ENCODE measurements around the gene ST6GAL1.
"Not testable (repeated sequence)": the region's sequence is repeated elsewhere in the genome, so short reads cannot be mapped to it uniquely, and the experiment has no call there.

Gene ST6GAL1

DNA sequence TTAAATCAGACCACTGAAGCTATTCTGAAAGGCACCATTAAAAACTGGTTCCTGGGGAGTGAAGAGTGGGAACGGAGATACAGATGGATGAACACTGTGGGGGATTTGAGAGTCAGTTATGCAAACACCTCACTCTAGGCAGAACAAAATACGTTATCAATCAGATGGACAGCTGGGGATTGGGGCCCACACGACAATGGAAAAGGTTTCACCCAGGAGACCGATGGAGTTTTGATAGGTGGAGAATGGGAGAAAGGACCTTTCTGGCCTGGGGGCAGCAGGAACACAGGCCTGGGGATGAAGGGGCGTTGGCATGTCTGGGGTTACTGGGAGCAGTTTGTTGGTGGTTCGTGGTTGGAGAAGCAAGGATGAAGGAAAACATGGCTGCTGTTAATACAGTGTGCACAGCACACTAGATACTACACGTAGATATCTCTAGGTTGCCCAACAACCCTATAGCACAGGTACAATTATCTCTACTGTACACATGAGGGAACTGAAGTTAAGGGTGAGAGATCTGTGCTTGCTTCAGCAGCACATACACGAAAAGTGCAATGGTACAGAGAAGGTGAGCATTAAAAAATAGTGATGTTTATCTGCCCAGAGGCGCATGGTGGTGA is 16.5 kb downstream of the ST6GAL1 start:
- no peak for DNase-seq

DNA sequence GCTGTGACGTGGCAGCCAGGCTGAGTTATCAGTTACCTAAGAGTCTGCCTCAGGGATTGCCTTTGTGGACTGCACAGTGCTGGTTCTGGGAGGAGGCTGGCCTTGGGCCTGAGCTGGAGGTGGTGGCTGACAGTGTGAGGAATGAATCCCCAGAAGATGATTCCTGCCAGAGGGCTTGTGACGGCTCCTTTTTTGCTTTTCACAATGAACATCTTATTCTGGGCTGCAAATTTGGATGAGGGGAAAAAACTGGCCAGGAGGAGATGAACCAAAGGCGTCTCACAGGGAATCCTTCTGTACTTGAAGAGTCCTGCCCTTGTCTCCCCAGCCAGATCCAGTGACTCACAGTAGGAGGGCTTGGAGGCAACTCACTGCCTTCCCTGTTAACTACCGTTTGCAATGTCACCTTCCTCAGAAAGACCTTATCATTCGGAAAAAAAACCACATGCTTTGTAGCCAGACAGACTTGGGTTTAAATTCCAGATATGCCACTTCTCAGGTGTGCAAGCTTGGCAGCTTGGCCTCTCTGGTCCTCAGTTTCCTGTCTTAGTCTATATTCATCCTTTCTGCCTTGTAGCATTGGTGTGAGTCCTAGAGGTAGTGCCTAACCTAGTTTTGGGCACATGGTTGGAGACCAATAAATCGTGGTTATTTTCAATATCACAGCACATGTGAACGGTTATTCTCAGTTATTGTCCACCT is 19.1 kb downstream of the ST6GAL1 start:
- no peak for DNase-seq

DNA sequence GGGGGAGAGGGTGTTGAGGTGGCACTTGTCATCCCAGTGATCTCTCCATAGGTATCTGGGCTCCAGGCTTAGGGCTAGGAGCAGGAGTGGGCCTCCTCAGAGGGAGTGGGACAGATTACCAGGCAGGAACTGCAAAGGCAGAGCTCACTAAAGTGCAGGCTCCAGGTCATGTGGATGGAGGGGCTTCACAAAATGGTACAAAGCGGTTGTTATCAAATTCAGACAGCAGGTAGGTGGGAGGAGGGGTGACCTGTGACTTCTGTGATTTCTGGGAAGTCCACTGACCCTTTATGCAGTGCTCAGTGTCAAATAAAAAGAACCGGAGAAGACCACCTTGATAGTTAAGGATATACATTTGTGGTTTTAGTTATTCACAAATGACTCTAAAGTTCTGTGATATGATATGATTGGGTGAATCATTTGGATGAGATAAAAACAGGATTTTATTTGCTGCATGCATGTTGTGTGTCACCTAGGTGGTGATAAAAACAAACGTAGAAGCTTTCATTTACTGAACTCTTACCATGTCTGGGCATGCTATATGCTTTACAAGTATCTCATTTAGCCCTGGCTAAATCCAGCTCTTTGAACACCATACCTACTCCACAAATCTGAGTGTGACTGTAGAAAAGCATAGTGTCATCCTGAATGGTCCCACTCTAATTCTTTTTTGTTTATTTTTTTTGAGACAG is 20.2 kb downstream of the ST6GAL1 start:
- DNase-seq, result no peak

DNA sequence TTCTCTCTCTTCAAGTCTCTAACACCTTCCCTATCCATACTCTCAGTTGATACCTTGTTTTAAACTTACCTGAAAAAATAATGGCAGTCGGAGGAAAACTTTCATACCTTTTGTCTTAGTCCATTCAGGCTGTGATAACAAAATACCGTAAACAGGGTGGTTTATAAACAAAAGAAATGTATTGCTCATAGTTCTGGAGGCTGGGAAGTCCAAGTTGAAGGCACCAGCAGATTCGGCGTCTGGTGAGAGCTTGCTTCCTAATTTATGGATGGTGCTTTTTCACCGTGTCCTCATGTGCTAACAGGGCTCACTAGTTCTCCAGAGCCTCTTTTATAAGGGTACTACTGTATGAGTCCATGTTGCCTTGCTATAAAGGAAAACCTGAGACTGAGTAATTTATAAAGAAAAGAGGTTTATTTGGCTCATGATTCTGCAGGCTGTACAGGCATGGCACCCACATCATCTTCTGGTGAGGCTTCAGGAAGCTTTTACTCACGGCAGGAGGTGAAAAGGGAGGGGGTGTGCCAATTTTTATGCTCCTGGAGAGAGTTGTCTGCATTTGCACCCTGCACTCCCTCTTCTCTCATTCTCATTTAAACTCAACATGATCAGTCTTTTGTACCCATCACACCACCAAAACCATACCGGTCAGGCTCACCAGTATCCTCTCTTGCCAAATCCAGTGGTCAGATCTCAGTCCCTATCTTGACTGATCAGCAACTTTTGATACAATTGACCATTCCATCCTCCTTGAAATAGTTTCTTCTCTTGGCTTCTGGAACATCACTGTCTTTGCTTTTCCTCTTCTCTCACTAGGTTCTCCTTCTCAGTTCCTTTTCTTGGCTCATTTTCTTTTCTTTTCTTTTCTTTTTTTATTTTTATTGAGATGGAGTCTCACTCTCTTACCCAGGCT is 21.6 kb downstream of the ST6GAL1 start:
- no peak for DNase-seq

DNA sequence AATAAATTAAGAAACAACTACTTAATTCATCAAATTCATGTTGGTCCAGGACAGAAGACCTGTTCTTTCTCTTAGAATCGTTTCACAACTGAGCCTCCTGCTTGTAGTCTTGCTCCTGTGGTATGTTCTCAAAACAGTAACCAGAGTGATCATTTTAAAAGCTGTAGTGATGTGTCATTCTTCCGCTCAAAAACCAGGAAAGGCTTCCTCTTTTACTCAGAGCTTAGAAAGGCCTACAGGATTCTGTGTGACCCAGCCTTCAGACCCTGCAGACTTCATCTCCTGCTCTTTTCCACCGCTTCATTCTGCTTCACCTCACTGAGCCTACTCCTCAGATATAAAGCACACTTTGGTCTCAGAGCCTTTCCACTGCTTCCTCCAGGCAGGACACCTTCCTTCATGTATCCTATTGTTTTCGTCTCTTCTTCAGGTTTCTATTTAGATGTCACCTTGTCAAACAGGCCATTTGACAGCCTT is 22.7 kb downstream of the ST6GAL1 start:
- no peak for DNase-seq

DNA sequence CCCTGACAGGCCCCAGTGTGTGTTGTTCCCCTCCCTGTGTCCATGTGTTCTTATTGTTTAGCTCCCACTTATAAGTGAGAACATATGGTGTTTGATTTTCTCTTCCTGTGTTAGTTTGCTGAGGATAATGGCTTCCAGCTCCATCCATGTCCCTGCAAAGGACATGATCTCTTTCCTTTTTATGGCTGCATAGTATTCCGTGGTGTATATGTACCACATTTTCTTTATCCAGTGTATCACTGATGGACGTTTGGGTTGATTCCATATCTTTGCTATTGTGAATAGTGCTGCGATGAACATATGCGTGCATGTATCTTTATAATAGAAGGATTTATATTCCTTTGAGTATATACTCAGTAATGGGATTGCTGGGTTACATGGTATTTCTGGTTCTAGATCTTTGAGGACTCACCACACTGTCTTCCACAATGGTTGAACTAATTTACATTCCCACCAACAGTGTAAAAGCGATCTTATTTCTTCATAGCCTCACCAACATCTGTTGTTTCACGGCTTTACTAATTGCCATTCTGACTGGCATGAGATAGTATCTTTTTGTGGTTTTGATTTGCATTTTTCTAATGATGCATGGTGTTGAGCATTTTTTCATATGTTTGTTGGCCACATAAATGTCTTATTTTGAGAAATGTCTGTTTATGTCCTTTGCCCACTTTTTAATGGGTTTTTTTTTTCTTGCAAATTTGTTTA is 23.8 kb downstream of the ST6GAL1 start:
- not testable (repeated sequence) for DNase-seq

DNA sequence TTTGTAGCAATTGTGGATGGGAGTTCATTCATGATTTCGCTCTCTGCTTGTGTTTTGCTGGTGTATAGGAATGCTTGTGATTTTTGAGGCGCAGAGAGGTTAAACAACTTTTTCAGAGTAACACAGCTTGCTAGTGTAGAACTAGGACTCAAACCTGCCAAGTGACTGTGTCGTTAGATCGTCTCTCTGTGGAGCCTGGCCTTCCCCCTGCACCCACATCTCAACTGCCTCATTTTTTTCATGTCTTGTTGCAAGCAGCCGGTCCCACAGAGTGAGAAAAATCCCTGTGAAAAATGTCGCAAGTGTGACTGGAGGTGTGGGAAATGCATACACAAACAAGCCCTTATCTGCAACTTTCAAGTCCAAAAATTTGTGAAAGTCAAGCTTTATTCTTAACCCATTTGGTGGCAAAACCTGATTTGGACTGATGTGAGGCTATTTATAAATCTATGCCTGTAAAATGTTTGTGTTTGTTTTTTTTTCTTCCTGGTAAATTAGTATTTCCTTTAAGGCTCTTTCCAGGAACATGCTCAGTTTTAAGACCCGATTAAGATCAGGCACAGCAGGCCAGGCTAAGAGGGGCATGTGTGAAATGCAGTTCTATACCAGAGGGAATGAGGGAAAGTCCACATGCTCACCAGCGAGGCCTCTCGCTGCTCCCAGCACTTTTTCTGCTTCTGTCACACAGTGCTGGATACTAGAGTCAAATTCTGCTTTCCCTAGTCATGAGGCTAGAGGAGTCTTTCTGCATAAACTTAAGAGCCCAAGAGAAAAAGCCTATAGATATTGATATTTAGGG is 25.8 kb downstream of the ST6GAL1 start:
- no peak for DNase-seq

DNA sequence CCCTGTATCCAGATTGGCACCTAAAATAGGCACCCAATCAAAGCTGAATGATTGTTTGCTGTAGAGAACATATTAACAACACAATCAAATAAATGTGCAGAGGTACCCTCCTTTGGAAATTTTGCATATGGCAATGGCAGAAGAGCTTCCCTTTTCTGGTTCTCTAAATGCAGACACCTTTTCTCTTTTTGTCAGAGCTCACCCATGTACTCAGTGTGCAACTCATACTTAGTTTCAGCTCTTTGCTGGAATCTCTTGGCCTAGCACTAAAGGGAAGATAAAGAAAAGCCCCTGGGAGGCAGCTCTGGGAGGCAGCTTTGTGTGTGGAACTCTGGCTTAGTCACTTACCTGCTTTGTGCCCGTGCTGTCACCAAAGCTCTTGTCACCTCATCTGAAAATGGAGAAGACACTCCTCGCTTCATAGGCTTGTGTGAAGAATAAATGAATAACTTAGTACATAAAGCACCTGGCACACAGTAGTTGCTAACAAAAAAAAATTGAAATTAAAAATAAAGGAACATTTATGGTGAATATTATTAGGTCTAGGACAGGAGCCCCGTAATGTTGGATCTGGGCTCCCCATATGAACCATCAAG is 28.8 kb downstream of the ST6GAL1 start:
- DNase-seq, result no peak

DNA sequence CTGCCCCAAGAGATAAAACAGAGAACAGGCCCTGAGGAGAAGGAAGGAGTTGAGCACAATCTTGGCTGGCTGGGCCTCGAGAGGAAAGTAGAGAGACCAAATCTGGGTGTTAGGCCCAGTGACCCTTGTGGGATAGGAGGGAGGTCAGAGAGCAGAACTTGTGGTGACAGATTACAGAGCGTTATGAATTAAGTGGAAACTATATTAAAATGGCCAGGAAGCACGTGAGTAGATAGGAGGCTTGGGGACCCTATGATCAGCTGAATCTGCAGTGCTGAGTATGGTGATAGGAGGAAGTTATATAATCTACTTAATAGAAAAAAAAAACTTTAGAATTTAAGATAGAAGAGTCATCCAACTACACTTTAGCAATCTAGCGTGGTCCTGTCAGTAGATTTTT is 30.0 kb downstream of the ST6GAL1 start:
- no peak for DNase-seq

DNA sequence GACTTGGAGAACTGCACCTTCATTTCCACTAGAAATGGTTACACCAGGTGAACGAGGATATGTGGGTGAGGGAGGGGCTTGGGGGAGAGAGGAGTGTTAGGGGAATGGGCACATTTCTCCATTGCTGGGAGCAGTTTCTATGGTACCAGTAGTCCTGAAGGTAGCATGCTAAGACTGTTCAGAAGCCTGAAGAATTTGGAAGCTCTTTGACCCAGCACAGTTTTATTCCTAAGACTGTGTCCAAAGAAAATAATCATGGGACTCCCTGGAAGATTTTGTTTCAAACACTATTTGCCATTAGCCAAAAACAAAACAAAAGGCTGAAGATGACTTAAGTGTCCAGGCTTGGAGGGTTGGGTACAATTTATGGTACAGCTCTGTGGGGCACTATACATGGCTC is 32.1 kb downstream of the ST6GAL1 start:
- no peak for DNase-seq

DNA sequence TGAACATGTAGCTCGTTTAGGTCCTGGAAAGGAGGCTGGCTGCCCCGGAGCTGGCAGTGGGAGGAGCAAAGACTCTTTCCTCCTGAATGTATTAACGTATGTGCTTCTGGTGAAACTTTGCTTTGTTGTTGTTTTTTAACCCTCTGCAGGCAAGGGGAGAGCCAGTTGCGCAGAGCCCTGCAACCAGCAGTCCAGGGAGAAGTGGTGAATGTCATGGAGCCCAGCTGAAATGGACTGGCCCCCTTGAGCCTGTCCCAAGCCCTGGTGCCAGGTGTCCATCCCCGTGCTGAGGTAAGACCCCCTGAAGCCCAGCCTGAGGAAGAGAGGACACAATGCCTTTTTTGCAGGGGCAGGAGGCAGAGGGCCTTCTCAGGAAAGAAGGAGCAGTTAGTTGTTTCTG is 33.3 kb downstream of the ST6GAL1 start:
- no peak for DNase-seq

DNA sequence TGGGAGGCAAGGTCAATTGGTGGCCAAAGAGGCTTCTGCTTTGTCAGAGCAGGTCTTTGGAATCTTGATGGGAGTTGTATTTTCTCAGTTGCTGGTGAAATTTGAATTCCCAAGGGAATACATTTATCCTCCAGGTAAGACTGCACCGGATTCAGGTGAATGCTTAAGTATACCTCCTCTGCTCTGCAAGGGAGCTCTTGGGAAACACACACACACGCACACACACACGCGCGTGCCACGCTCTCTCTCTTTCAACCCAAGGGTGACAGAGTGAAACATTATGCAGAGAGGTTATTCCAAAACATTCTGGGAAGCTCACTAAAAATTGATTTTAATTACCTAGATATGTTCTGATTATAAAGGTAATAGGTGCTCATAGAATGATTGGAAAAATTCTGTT is 33.7 kb downstream of the ST6GAL1 start:
- peak; percentile 20 to 25 for DNase-seq

DNA sequence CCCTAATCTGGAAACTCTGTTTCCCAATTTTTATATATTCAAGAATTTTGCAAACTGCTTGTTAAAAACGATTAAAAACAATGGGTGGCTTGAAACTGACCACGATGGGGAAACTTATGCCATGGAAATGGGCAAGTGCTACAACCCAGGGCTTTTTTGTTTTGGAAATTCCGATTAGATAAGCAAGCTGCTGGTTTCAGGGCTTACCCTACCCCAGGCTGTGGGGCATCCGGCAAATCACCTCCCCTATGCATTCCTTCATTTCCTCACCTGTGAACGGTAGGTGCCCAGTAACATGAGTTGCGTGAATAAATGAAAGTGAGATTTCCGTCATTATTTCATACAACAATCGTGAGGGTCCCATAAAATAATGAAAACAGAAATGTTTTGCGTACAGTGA is 34.3 kb downstream of the ST6GAL1 start:
- DNase-seq, result no peak

DNA sequence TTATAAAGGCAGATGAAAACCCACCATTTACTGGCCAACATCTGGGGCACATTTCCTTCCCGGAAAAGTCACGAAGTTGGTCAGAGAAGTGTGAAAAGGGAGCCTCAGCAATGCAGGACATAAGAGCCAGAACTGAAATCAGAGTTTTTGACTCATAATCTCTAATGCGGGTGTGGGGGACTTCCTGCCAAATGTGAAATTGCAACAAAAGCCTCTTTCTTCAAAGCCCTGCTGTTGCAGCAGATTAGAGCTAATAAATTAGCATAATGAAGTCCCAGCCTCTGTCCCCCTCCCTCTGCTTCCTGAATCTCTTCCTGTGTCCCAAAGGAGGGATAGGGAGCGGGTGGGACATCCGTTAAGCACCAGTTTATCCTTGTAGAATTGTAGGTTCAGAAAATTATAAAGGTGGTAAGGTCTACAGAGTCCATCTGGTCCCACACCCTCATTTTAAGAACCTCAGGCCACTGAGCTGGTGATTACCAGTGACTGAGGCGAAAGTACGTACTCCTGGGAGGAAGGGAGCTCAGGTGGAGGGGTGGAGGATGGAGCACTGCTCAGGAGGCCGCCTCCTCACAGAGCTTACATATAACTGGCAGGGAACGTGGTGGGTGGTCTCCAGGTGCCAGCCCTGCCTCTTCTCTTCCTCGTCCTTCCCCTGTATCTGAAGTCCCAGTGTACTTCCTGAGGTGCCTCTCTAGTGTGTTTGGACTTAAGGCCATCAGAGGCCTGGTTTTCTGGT is 35.0 kb downstream of the ST6GAL1 start:
- no peak for DNase-seq

DNA sequence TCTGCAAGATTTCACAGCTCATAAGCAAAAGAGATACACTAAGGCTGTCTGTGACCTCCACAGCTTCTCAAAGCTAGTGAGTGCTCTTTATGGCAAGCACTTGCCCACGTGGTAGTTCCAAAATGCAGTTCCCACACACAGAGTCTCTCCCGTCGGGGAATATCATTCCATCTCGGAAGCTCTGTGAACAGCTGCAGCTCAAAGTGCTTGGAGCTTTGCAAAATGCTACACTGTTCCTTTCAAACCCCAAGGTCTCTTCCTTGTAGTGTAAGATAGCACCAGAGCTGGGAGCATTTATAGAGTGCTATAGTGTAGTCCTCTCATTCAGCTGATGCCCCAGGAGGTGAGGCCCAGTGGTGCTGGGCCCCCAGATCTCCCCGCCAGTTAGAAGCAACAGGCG is 36.1 kb downstream of the ST6GAL1 start:
- no peak for DNase-seq

DNA sequence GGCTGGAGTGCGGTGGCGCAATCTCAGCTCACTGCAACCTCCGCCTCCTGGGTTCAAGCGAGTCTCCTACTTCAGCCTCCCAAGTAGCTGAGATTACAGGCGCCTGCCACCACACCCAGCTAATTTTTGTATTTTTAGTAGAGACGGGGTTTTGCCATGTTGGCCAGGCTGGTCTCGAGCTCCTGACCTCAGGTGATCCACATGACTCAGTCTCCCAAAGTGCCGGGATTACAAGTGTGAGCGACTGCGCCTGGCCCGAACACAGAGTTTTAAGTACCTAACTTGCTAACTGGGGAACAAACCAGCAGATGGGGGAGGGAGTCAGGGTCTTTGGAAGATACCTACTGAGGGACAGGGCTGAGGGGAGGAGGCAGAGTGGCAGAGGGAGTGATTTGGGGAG is 36.9 kb downstream of the ST6GAL1 start:
- DNase-seq, result not testable (repeated sequence)

DNA sequence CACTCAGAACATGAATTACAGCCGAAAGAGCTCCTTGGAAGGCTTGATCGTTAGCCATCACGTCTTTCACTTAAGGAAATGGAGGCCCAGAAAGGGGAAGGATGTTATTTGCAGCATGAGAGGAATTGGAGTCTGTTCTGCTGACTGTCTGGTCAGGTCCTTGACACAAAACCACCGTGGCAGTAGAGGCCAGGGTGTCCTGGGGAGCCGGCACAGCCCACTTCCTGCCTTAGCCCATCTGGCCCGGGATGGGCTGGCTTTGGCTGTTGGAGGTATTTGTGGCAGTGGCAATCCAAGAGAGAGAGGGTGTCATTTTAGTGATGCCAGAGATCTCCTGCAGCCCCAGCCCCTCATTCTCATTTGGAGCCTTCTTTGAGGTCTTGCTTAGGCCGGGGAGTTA is 37.4 kb downstream of the ST6GAL1 start:
- DNase-seq, result no peak

DNA sequence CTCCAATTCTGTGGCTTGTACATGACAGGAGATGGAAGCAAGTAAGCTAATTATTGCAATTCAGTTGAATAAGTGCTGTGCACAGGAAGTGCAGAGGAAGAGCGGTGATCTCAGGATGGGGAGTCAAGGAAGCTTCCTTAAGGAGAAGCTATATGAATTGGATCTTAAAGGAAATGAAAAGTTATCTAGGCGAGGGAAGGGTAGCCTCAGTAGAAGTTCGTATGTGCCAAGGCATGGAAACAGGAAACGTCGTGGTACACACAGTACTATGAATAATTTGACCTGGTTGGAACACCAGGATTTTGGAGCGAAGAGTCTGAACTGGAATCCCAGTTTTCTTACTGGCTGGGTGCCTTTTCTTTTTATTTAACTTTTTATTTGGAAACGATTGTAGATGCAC is 39.3 kb downstream of the ST6GAL1 start:
- DNase-seq, result no peak

DNA sequence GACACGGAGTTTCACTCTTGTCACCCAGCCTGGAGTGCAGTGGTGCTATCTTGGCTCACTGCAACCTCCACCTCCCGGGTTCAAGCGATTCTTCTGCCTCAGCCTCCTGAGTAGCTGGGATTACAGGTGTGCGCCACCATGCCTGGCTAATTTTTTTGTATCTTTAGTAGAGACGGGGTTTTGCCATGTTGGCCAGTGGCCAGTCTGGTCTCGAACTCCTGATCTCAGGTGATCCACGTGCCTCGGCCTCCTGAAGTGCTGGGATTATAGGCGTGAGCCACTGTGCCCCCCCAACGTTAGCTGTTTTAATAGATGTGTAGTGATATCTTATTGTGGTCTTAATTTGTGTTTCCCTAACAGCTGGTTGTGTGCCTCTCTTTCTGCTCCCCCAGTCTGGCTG is 40.8 kb downstream of the ST6GAL1 start:
- DNase-seq, result not testable (repeated sequence)

DNA sequence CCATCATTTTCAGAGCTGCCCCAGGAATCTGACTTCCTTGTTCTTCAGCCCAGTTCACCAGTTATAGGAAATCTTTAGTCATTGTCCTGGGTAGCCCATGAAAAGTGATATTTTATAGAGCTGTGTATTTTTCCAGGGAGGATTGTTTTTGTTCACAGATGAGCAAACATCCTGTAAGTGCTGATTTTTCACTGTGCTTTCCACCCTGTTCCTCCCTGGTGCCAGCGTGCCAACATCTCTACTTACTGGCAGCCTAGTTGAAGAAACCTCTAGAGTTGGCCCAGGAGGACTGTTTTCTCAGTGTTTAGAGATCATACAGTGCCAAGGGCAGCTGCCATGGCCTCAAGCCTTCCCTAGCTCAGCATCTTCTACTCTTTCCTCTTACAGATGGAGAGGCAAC is 41.3 kb downstream of the ST6GAL1 start:
- DNase-seq, result no peak

Measured in NCI-H187 (cell line).